Colonic mucosa (tissue), 4 donors: Measurements from ENCODE around the gene COL24A1. TPM values are rescaled to one million over a fixed set of nuclear protein-coding genes. Genes with fewer than 3 reads are reported as not detected.

Source experiments
- DNase-seq: peaks from one replicate; pipeline ENCODE4 v3.0.0-alpha.2; 2020
- H3K27ac ChIP-seq: fragments of 200-600 bp; one replicate; pipeline ENCODE4 v1.8.0; 2021
- H3K27me3 ChIP-seq: fragments of 200-600 bp; one replicate; pipeline ENCODE4 v1.8.0; 2021
- H3K36me3 ChIP-seq: fragments of 200-600 bp; one replicate; pipeline ENCODE4 v1.8.0; 2021
- H3K4me1 ChIP-seq: fragments of 200-600 bp; one replicate; pipeline ENCODE4 v1.8.0; 2021; ENCODE audit warnings: mild to moderate bottlenecking
- H3K4me3 ChIP-seq: fragments of 200-600 bp; one replicate; pipeline ENCODE4 v1.8.0; 2021
- H3K9ac ChIP-seq, 2 donors: one replicate each; pipeline ENCODE4 v1.7.0; 2013; ENCODE audit warnings: control low read depth in 2 of 2, low read depth in 2 of 2, low read length in 2 of 2
- H3K9me3 ChIP-seq: fragments of 200-600 bp; one replicate; pipeline ENCODE4 v1.8.0; 2021
- CTCF ChIP-seq: fragments of 200-600 bp; IDR thresholded peaks from one replicate; pipeline ENCODE4 v1.8.0; 2022; ENCODE audit warnings: antibody characterized with exemption, mild to moderate bottlenecking
- intact Hi-C: fragments of 100-400 bp; cut with DNase I; formaldehyde crosslinking; loops from one replicate; pipeline ENCODE4 v1.14.1; 2022
- total RNA-seq, 2 donors: library from RNA; stranded (reverse); fragmentation: NEBNext Ultra II Directional in 1 of 2; extraction: Animal tissue kit (Norgen Biotek cat#: 25700) in 1 of 2; gene quantifications; one replicate each; pipeline ENCODE4 v1.2.1, GENCODE V29; 2021
- donor health status: healthy.
- donor health status: DM: no; HTN: no; CAD: no.
- donor health status: DM: no; HTN: no; CAD: no.

COL24A1 gene
- total RNA-seq, 2 donors from 2014 or later = 0.02 to 0.40 TPM

GRCh38 chr1:85818371-85818770 lies 338.2 kb downstream of the COL24A1 start:
- Histone ChIP-seq H3K9ac (no peak overlapping the region), H3K9me3 (no peaks in the 10 kb centered on the region), H3K4me1 (no peaks in the 10 kb centered on the region), H3K27me3 (no peaks in the 10 kb centered on the region), H3K27ac (no peak overlapping the region), H3K4me3 (no peak overlapping the region), H3K36me3 (no peaks in the 10 kb centered on the region)
- no peak for DNase-seq
- intact Hi-C loops = no loop called here
- TF ChIP-seq CTCF = no peak

DNA sequence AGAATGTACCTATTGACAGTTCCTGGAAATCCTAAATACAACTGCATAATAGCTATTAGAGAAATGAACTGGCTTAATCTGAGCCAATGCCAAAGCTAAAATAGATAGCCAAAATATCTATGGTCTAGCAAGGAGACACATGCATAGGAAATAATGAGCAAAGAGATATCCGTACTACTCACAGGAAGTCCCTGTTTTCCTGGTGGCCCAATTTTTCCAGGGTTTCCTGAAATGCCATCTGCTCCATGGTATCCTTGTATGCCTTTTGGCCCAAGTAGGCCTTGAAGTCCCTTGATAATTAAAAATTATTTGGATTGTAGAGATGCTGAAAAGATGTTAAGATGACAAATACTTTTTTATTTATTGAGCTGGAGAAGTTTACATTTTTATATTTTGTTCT lies 340.0 kb downstream of the COL24A1 start:
- no peak overlapping the region for H3K27ac ChIP-seq
- intact Hi-C loops = no loop called here
- no peak for TF ChIP-seq CTCF

GRCh38 chr1:85815906-85816305 lies 340.7 kb downstream of the COL24A1 start:
- H3K9ac ChIP-seq = no peak overlapping the region
- no peaks in the 10 kb centered on the region for H3K36me3 ChIP-seq
- no peak overlapping the region for H3K27ac ChIP-seq
- no peaks in the 10 kb centered on the region for H3K9me3 ChIP-seq
- no peaks in the 10 kb centered on the region for H3K4me1 ChIP-seq
- no peak overlapping the region for H3K4me3 ChIP-seq
- no peak for TF ChIP-seq CTCF
- intact Hi-C loops = no loop called here
- DNase-seq = no peak
- H3K27me3 ChIP-seq = no peaks in the 10 kb centered on the region

More for the DNA sequence above, 340.0 kb downstream of the COL24A1 start:
- no peaks in the 10 kb centered on the region for H3K4me1 ChIP-seq
- no peak overlapping the region for H3K4me3 ChIP-seq
- no peaks in the 10 kb centered on the region for H3K27me3 ChIP-seq
- H3K9ac ChIP-seq = no peak overlapping the region
- DNase-seq = no peak
- H3K9me3 ChIP-seq = no peaks in the 10 kb centered on the region
- H3K36me3 ChIP-seq = no peaks in the 10 kb centered on the region

DNA sequence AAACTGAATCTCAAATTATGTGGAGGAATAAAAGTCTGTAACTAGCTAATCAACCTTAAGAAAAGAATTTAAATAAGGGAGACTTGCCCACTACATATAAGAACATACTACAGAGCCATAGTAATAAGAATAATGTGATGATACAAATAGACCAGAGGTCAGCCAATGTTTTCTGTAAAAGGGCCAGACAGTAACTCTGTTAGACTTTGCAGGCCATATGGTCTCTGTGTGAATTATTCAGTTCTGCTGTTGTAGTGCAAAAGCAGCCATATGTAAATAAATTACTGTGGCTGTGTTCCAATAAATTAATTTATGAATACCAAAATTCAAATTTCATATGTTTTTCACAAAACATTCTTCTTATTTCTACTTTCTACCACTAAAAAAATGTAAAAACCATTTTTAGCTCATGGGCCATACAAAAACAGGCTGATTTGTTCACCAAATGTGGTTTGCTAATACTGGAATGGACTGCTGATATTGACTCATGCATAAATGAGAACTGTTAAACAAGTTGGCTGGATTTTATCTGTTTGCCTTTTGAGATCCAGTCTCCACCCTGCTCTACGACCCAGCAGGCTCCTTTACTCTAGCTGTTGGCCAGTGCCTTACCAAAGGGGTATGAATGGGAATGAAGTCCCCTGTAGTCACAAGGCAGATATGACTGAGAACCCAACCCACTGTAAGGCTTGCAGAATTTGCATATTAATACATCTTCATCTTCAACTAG lies 350.2 kb downstream of the COL24A1 start:
- intact Hi-C loops = no loop called here
- no peak for TF ChIP-seq CTCF
- H3K4me1 ChIP-seq = no peaks in the 10 kb centered on the region
- H3K27me3 ChIP-seq = no peaks in the 10 kb centered on the region
- no peak overlapping the region for H3K27ac ChIP-seq
- no peak for DNase-seq
- H3K9me3 ChIP-seq = no peaks in the 10 kb centered on the region
- no peak overlapping the region for H3K9ac ChIP-seq
- H3K36me3 ChIP-seq = no peaks in the 10 kb centered on the region
- H3K4me3 ChIP-seq = no peak overlapping the region

GRCh38 chr1:85801520-85801919 lies 355.1 kb downstream of the COL24A1 start:
- Histone ChIP-seq H3K9ac (no peak overlapping the region), H3K4me3 (no peak overlapping the region), H3K9me3 (no peaks in the 10 kb centered on the region), H3K36me3 (no peaks in the 10 kb centered on the region), H3K4me1 (no peaks in the 10 kb centered on the region), H3K27me3 (no peaks in the 10 kb centered on the region), H3K27ac (no peak overlapping the region)
- DNase-seq = no peak
- TF ChIP-seq CTCF = no peak
- intact Hi-C loops = no loop called here
